ENCODE data around the gene TRPM2. TPM values are rescaled to one million over a fixed set of nuclear protein-coding genes. Genes with fewer than 3 reads are reported as not detected.

Gene TRPM2
- total and polyA plus RNA-seq, 2 of the 4 experiments (the other 2 are of a cell fraction), result not detected

DNA sequence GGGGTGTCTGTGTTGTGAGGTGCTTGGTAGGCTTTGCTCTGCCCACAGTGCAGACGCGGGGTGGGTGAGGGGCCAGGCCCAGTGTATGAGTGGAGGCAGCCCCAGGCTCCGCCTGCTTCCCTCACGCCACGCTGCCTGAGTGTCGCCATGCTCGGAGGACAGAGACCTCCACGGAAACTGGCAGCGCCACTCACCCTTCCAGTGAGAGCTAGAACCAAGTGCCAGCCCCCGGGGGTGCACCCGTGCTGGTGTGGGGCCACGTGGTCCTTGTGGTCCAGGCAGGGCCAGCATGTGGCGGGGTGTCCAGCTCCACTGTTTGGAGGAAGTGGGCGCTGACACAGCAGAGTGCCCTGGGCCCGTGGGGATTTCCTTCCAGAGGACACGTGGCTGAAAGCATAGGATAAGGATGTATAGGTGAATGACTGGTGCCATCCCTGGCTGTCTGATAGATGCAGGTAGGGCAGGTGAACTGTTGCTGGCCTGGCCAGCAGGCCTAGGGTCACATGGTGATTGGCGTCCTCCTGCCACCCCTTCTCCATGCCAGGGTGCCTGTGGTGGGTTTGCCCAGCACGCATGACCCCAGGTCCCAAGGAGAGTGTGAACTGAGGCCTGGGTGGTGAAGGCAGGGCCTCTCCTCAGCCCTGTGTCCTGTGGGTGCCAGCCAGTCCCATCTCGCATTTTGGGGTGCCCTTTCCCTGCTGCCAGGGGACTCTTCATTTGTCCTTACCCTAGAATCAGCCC is 105.7 kb downstream of the TRPM2 start:
- intact Hi-C loops (cut with micrococcal nuclease), result no loop called here
- no peak overlapping the region for H3K4me3 ChIP-seq (ENCODE audit: insufficient read depth, low read depth, low read length)

More for the DNA sequence above, 105.7 kb downstream of the TRPM2 start:
- 80% methylated on average over 6 of the region's 19 CpGs; no CpG with 5 or more reads in 1 of the 2 experiments for WGBS, 2 experiments (ENCODE audit: extremely low coverage in 2 of 2, insufficient read length in 1 of 2)
- Histone ChIP-seq H3K9me3 (ENCODE audit: control insufficient read depth, insufficient read depth, low read length) (no peaks in the 10 kb centered on the region), H3K4me2 (ENCODE audit: low read depth, low read length) (no peak overlapping the region), H3K23ac (ENCODE audit: low read depth, low read length) (no peak overlapping the region), H2AK5ac (ENCODE audit: low read depth, low read length) (no peak overlapping the region), H3K9ac (ENCODE audit: low read depth, low read length) (no peak overlapping the region), H4K20me1 (ENCODE audit: insufficient read depth, low read length) (no peaks in the 10 kb centered on the region), H2AK9ac (replicated peaks; ENCODE audit: low read depth, low read length, poor library complexity) (no peak overlapping the region), H3K9me1 (ENCODE audit: insufficient read depth, low read length) (no peaks in the 10 kb centered on the region), H4K8ac (ENCODE audit: low read depth in 2 of 2, low read length in 2 of 2) (no peak overlapping the region), H2BK20ac (ENCODE audit: low read depth, low read length) (no peak overlapping the region), H4K91ac (ENCODE audit: insufficient read depth, low read depth, low read length) (no peak overlapping the region), H3K18ac (ENCODE audit: low read depth, low read length) (no peak overlapping the region), H3K14ac (replicated peaks; ENCODE audit: low read depth, low read length) (no peak overlapping the region), H3K36me3 (ENCODE audit: control insufficient read depth, insufficient read depth, low read length) (no peaks in the 10 kb centered on the region), H2AFZ (replicated peaks; ENCODE audit: low read length, poor library complexity) (no peak overlapping the region), H3K79me1 (ENCODE audit: low read depth in 1 of 2, low read length in 2 of 2) (no peaks in the 10 kb centered on the region), H4K5ac (ENCODE audit: low read depth, low read length) (no peak overlapping the region), H2BK15ac (ENCODE audit: low read depth, low read length) (no peak overlapping the region), H2BK5ac (ENCODE audit: low read depth, low read length, poor library complexity, severe bottlenecking) (no peak overlapping the region), H3K4ac (ENCODE audit: low read depth, low read length) (no peak overlapping the region), H3K27me3 (ENCODE audit: control insufficient read depth, insufficient read depth, low read length) (no peaks in the 10 kb centered on the region; the same call in 1 of the 2 replicates), H2BK120ac (ENCODE audit: low read depth, low read length) (no peak overlapping the region), H3K27ac (ENCODE audit: insufficient read depth, low read length) (no peak overlapping the region), H3K4me1 (ENCODE audit: control insufficient read depth, insufficient read depth, low read length) (no peaks in the 10 kb centered on the region), H3K56ac (ENCODE audit: extremely low read depth, insufficient read depth, low read length) (no peak overlapping the region)
- in situ Hi-C loops (cut with MboI; ENCODE audit: low sequenced_read_pairs), result no loop called here
- CTCF ChIA-PET, result no interaction called here
- no TSS peak for BruUV-seq (replicated peaks)
- ATAC-seq (ENCODE audit: low read depth) (no peak), DNase-seq (no peak)
- TF ChIP-seq MAFK (IDR thresholded peaks at IDR 0.05; ENCODE audit: low read depth, low read length) (no peak), CHD1 (IDR thresholded peaks at IDR 0.05; ENCODE audit: low read depth, low read length) (no peak), MXI1 (IDR thresholded peaks at IDR 0.05; ENCODE audit: borderline replicate concordance, low read depth, low read length) (no peak), FOS (IDR thresholded peaks at IDR 0.05; ENCODE audit: low read depth, low read length) (no peak), NFE2L2 (IDR thresholded peaks at IDR 0.05; ENCODE audit: low read depth, low read length) (no peak), RFX5 (IDR thresholded peaks at IDR 0.05; ENCODE audit: low read depth, low read length) (no peak), BHLHE40 (IDR thresholded peaks at IDR 0.05; ENCODE audit: low read depth, low read length) (no peak), CEBPB (IDR thresholded peaks at IDR 0.05; ENCODE audit: low read depth, low read length) (no peak), POLR2A (IDR thresholded peaks at IDR 0.05; ENCODE audit: low read depth, low read length) (no peak), MAZ (IDR thresholded peaks at IDR 0.05; ENCODE audit: borderline replicate concordance, low read depth, low read length) (no peak), SMC3 (IDR thresholded peaks at IDR 0.05; ENCODE audit: low read depth, low read length) (no peak), RAD21 (IDR thresholded peaks at IDR 0.05; ENCODE audit: low read length) (no peak), RCOR1 (IDR thresholded peaks at IDR 0.05; ENCODE audit: insufficient replicate concordance, low read length) (no peak)
- TF ChIP-seq, protein P1, sequence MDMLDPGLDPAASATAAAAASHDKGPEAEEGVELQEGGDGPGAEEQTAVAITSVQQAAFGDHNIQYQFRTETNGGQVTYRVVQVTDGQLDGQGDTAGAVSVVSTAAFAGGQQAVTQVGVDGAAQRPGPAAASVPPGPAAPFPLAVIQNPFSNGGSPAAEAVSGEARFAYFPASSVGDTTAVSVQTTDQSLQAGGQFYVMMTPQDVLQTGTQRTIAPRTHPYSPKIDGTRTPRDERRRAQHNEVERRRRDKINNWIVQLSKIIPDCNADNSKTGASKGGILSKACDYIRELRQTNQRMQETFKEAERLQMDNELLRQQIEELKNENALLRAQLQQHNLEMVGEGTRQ (IDR thresholded peaks at IDR 0.05; ENCODE audit: low read depth, low read length), result no peak
- TF ChIP-seq, protein P2, sequence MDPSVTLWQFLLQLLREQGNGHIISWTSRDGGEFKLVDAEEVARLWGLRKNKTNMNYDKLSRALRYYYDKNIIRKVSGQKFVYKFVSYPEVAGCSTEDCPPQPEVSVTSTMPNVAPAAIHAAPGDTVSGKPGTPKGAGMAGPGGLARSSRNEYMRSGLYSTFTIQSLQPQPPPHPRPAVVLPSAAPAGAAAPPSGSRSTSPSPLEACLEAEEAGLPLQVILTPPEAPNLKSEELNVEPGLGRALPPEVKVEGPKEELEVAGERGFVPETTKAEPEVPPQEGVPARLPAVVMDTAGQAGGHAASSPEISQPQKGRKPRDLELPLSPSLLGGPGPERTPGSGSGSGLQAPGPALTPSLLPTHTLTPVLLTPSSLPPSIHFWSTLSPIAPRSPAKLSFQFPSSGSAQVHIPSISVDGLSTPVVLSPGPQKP (IDR thresholded peaks at IDR 0.05; ENCODE audit: borderline replicate concordance, low read depth, low read length), result no peak
- TF ChIP-seq, protein P3, sequence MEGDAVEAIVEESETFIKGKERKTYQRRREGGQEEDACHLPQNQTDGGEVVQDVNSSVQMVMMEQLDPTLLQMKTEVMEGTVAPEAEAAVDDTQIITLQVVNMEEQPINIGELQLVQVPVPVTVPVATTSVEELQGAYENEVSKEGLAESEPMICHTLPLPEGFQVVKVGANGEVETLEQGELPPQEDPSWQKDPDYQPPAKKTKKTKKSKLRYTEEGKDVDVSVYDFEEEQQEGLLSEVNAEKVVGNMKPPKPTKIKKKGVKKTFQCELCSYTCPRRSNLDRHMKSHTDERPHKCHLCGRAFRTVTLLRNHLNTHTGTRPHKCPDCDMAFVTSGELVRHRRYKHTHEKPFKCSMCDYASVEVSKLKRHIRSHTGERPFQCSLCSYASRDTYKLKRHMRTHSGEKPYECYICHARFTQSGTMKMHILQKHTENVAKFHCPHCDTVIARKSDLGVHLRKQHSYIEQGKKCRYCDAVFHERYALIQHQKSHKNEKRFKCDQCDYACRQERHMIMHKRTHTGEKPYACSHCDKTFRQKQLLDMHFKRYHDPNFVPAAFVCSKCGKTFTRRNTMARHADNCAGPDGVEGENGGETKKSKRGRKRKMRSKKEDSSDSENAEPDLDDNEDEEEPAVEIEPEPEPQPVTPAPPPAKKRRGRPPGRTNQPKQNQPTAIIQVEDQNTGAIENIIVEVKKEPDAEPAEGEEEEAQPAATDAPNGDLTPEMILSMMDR (conservative IDR thresholded peaks at IDR 0.05; ENCODE audit: low read depth, low read length), result no peak
- POLR2A ChIA-PET (ENCODE audit: unreplicated experiment), result no interaction called here
- dilution Hi-C loops (cut with HindIII; ENCODE audit: low sequenced_read_pairs, unreplicated experiment), result no loop called here

Measured in IMR-90 (cell line).